Trophoblast cell (in vitro differentiated cells and primary cell): ENCODE data around the gene KRTAP4-11.
A peak's percentile ranks its signal among the peaks of the same experiment; 100 is the strongest.

Experiments used
- DNase-seq, 2 donors: peaks; one replicate each; pipeline ENCODE4 v3.0.0-alpha.2; 2016
- H2AFZ ChIP-seq: 2 replicates; pipeline ENCODE4 v1.6.1; 2013; ENCODE audit warnings: low read length, moderate library complexity, mild to moderate bottlenecking; ENCODE audit not compliant: insufficient read depth, poor library complexity
- H2AK5ac ChIP-seq: 2 replicates; pipeline ENCODE4 v1.6.1; 2013; ENCODE audit warnings: mild to moderate bottlenecking, low read length
- H2BK120ac ChIP-seq: 2 replicates; pipeline ENCODE4 v1.6.1; 2013; ENCODE audit warnings: low read length, mild to moderate bottlenecking, moderate library complexity; ENCODE audit not compliant: insufficient read depth, poor library complexity
- H2BK12ac ChIP-seq: 2 replicates; pipeline ENCODE4 v1.6.1; 2013; ENCODE audit warnings: mild to moderate bottlenecking, low read length, moderate library complexity
- H2BK5ac ChIP-seq: 2 replicates; pipeline ENCODE4 v1.6.1; 2013; ENCODE audit warnings: low read length, low read depth, moderate library complexity, mild to moderate bottlenecking; ENCODE audit not compliant: poor library complexity
- H3K14ac ChIP-seq: 2 replicates; pipeline ENCODE4 v1.6.1; 2013; ENCODE audit warnings: mild to moderate bottlenecking, low read length
- H3K18ac ChIP-seq: 2 replicates; pipeline ENCODE4 v1.6.1; 2013; ENCODE audit warnings: mild to moderate bottlenecking, low read length
- H3K23ac ChIP-seq: 2 replicates; pipeline ENCODE4 v1.6.1; 2013; ENCODE audit warnings: low read length
- H3K27ac ChIP-seq: 2 replicates; pipeline ENCODE4 v1.5.1; 2013; ENCODE audit warnings: low read depth, mild to moderate bottlenecking, inconsistent platforms, low read length, moderate library complexity
- H3K27me3 ChIP-seq: 2 replicates; pipeline ENCODE4 v1.6.1; 2013; ENCODE audit warnings: inconsistent platforms, mild to moderate bottlenecking, low read length, moderate library complexity; ENCODE audit not compliant: insufficient read depth
- H3K36me3 ChIP-seq, 2 experiments: 1 replicate in 1 of 2; 2 replicates in 1 of 2; pipeline ENCODE4 v1.6.1; 2013; ENCODE audit warnings: low read length in 2 of 2, mild to moderate bottlenecking in 2 of 2, moderate library complexity in 1 of 2; ENCODE audit not compliant: insufficient read depth in 2 of 2, control insufficient read depth in 1 of 2
- H3K4ac ChIP-seq: 2 replicates; pipeline ENCODE4 v1.6.1; 2013; ENCODE audit warnings: low read depth, mild to moderate bottlenecking, low read length, moderate library complexity
- H3K4me1 ChIP-seq, 2 experiments: 1 replicate in 1 of 2; 2 replicates in 1 of 2; pipeline ENCODE4 v1.6.1; 2013; ENCODE audit warnings: low read length in 2 of 2, mild to moderate bottlenecking in 2 of 2, moderate library complexity in 1 of 2; ENCODE audit not compliant: insufficient read depth in 2 of 2, control insufficient read depth in 1 of 2
- H3K4me2 ChIP-seq: 2 replicates; pipeline ENCODE4 v1.6.1; 2013; ENCODE audit warnings: inconsistent platforms, mild to moderate bottlenecking, low read length, moderate library complexity
- H3K4me3 ChIP-seq: 2 replicates; pipeline ENCODE4 v1.5.1; 2013; ENCODE audit warnings: mild to moderate bottlenecking, low read depth, low read length, inconsistent platforms
- H3K79me1 ChIP-seq: one replicate; pipeline ENCODE4 v1.6.1; 2013; ENCODE audit warnings: low read length
- H3K79me2 ChIP-seq: 2 replicates; pipeline ENCODE4 v1.6.1; 2013; ENCODE audit warnings: low read length, mild to moderate bottlenecking; ENCODE audit not compliant: control insufficient read depth, insufficient read depth, poor library complexity
- H3K9ac ChIP-seq: 2 replicates; pipeline ENCODE4 v1.6.1; 2013; ENCODE audit warnings: mild to moderate bottlenecking, low read length
- H3K9me3 ChIP-seq: 2 replicates; pipeline ENCODE4 v1.6.1; 2013; ENCODE audit warnings: low read depth, mild to moderate bottlenecking, control low read depth, inconsistent platforms, low read length; ENCODE audit not compliant: insufficient read depth
- H4K12ac ChIP-seq: 2 replicates; pipeline ENCODE4 v1.6.1; 2013; ENCODE audit warnings: low read depth, mild to moderate bottlenecking, low read length, moderate library complexity
- H4K8ac ChIP-seq: 2 replicates; pipeline ENCODE4 v1.6.1; 2013; ENCODE audit warnings: low read depth, mild to moderate bottlenecking, low read length, moderate library complexity
- H4K91ac ChIP-seq: one replicate; pipeline ENCODE4 v1.6.1; 2013; ENCODE audit warnings: low read depth, mild to moderate bottlenecking, low read length, moderate library complexity
- WGBS: extraction: QIAGEN DNeasy Blood & Tissue Kit; methylation state at CpG from one replicate; pipeline ENCODE4 v1.1.7; 2013; ENCODE audit warnings: missing lambda C conversion rate; ENCODE audit not compliant: insufficient read length, insufficient coverage; ENCODE audit errors: extremely low coverage; 5-methylcytosine and 5-hydroxymethylcytosine counted together

The KRTAP4-11 gene

GRCh38 chr17:41071606-41072360 lies 46.4 kb downstream of the KRTAP4-11 start:
- no peak overlapping the region for H3K14ac ChIP-seq
- no peak overlapping the region for H4K12ac ChIP-seq
- H3K23ac ChIP-seq: no peak overlapping the region
- H3K4ac ChIP-seq: no peak overlapping the region
- no peak overlapping the region for H2AFZ ChIP-seq
- H4K8ac ChIP-seq: no peak overlapping the region
- no peak overlapping the region for H2BK120ac ChIP-seq
- no peaks in the 10 kb centered on the region for H3K79me1 ChIP-seq
- no peak overlapping the region for H2AK5ac ChIP-seq
- no peak overlapping the region for H3K18ac ChIP-seq
- no peaks in the 10 kb centered on the region for H3K9me3 ChIP-seq
- H3K36me3 ChIP-seq: no peaks in the 10 kb centered on the region
- H3K4me2 ChIP-seq: no peak overlapping the region
- no peaks in the 10 kb centered on the region for H3K4me1 ChIP-seq
- no peak for DNase-seq
- no peak overlapping the region for H4K91ac ChIP-seq
- no peak overlapping the region for H3K9ac ChIP-seq
- H3K27me3 ChIP-seq: no peaks in the 10 kb centered on the region
- no peak overlapping the region for H2BK12ac ChIP-seq
- H3K4me3 ChIP-seq: no peak overlapping the region
- no peaks in the 10 kb centered on the region for H3K79me2 ChIP-seq
- WGBS: no CpG with 5 or more reads among the region's 5 CpGs
- no peak overlapping the region for H3K27ac ChIP-seq
- no peak overlapping the region for H2BK5ac ChIP-seq

GRCh38 chr17:41069031-41069430 lies 49.1 kb downstream of the KRTAP4-11 start:
- Histone ChIP-seq H3K27me3 (no peaks in the 10 kb centered on the region), H3K79me2 (no peaks in the 10 kb centered on the region), H4K8ac (no peak overlapping the region), H3K9me3 (no peaks in the 10 kb centered on the region), H3K4ac (no peak overlapping the region), H3K79me1 (no peaks in the 10 kb centered on the region), H4K12ac (no peak overlapping the region), H3K4me1 (no peaks in the 10 kb centered on the region), H3K4me2 (no peak overlapping the region), H3K18ac (no peak overlapping the region), H4K91ac (no peak overlapping the region), H3K14ac (no peak overlapping the region), H2BK12ac (no peak overlapping the region), H3K27ac (no peak overlapping the region), H3K4me3 (no peak overlapping the region), H3K36me3 (no peaks in the 10 kb centered on the region), H2AFZ (no peak overlapping the region), H3K9ac (no peak overlapping the region), H2AK5ac (no peak overlapping the region), H3K23ac (no peak overlapping the region), H2BK5ac (no peak overlapping the region), H2BK120ac (no peak overlapping the region)
- no peak for DNase-seq
- no CpG with 5 or more reads among the region's 3 CpGs for WGBS

DNA sequence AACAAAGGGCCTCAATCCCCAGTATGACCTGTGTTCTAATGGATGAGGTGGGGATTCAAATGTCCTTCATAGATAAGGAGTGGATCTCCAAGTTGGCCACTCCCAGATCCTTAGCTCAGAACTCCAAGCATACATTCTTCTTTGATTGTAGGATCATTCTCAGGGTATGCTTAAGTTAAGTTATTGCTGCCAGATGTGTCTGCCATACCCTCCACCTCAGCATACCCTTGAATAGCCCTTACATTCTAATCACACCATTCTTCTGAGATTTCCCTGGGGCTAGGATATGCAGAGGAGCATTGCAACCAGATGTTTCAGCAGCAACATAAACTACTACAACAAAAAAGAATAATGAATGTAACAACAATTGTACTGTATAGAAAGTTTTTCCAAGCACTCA lies 50.9 kb downstream of the KRTAP4-11 start:
- Histone ChIP-seq H3K4me1 (no peaks in the 10 kb centered on the region), H4K91ac (no peak overlapping the region), H3K4me2 (no peak overlapping the region), H3K9ac (no peak overlapping the region), H3K23ac (no peak overlapping the region), H2BK12ac (no peak overlapping the region), H3K4me3 (no peak overlapping the region), H3K79me2 (no peaks in the 10 kb centered on the region), H3K27ac (no peak overlapping the region), H3K4ac (no peak overlapping the region), H2BK5ac (no peak overlapping the region), H3K9me3 (no peaks in the 10 kb centered on the region), H3K14ac (no peak overlapping the region), H4K8ac (no peak overlapping the region), H4K12ac (no peak overlapping the region), H2AFZ (no peak overlapping the region), H2AK5ac (no peak overlapping the region), H3K18ac (no peak overlapping the region), H3K79me1 (no peaks in the 10 kb centered on the region), H3K27me3 (no peaks in the 10 kb centered on the region), H3K36me3 (no peaks in the 10 kb centered on the region), H2BK120ac (no peak overlapping the region)
- DNase-seq: peak; percentile 33 to 77
